ENCODE measurements around the gene DENND10.
"Not testable (repeated sequence)": the region's sequence is repeated elsewhere in the genome, so short reads cannot be mapped to it uniquely, and the experiment has no call there.

DENND10 gene

DNA sequence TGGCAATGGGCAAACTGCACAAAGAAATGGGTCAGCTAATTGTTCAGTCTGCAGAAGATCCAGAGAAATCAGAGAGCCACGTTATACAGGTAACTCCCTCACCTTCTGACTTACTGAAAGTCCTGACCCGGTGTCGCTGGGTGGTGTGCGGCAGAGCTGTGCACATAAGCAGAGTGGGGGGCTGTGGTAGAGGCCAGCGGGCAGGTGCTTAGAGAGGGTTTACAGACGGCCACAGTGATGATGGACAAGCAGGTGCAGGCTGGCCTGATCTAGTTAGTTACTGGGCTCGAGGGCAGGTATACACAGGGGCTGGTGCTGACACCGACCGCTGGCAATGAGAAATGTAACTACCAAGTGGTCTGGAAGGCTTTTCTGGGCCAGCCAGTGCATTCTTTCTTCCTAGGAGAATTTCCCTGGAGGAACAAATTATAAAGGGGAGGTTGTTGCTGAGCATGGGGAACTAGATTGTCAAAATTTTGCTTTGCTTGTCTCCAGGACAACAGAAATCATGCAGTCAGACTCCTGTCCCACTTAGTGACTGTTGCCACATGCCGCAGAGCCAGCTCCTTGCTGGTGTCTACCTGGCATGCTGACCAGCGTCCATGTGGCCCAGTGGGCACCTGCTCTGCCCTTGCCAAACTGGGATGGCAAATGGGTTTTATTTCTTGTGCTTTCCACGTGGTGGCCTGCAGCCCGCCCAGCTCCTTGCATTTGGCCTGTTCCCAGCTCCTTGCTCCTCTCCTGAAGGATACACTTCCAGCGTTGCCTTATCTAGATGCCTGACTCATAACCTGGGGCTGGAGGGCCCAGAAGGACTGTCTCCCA is 28.8 kb downstream of the DENND10 start:
- no peak for DNase-seq (ENCODE audit: low spot score)

GRCh38 chr10:119133949-119134348 is 30.0 kb downstream of the DENND10 start:
- no peak for DNase-seq (ENCODE audit: low spot score)

- DNase-seq (ENCODE audit: low spot score): no peak
Measured at GRCh38 chr10:119135513-119135881, 31.6 kb downstream of the DENND10 start.

- no peak for DNase-seq (ENCODE audit: low spot score)
Measured at GRCh38 chr10:119136084-119136483, 32.2 kb downstream of the DENND10 start.

DNA sequence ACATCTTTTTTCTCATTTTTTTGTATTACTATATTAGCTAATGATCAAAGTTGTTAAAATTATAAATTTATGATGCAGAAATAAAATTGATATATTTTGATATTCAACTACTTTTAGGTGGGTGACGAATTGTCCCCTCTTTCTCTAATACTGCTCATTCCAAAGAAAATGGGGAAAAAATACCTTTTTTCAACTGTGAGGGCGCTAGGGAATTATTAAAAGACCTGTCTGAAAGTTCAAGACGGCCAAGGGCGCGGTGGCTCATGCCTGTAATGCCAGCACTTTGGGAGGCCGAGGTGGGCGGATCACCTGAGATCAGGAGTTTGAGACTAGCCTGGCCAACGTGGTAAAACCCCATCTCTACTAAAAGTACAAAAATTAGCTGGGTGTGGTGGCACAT is 34.0 kb downstream of the DENND10 start:
- DNase-seq (ENCODE audit: low spot score): not testable (repeated sequence)

DNA sequence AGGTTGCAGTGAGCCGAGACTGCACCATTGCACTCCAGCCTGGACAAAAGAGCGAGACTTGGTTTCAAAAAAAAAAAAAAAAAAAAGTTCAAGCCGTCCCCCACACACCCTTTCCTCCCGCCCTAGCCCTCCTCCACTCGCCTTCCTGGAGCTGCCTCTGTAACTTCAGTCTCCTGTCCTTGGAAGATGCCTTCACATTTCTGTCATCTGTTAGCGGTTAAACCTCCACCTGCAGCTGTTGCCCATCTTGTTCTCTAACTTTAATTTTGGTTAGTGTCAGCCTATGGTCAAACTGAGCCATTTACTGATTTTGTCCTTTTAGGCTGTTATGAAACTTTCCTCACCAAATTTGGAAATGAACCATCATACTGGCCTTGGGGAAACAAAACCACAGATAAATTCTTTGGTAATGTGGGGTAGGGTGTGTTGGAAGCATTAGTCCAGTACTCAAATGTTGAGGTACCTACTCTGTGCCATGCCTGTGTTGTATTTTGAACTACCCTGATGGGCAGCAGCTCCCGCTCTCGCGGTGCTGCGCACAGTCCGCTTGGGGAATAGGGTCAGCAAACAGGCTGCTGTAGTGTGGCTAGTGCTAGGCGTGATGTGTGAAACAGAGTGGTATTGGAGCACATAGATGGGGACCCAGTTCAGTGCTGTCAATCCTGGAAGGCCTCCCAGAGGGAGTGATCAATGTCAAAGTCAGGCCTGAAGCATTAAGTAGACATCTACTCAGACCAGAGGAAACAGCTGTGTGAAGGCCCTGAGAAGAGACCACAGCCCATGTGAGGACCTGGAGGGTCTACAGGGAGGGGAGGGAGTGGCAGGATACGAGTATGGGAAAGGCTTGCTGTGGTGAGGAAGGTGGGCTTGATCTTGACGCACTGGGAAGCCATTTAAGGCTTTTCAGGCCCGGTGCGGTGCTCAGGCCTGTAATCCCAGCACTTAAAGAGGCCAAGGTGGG is 34.7 kb downstream of the DENND10 start:
- DNase-seq (ENCODE audit: low spot score): no peak

DNA sequence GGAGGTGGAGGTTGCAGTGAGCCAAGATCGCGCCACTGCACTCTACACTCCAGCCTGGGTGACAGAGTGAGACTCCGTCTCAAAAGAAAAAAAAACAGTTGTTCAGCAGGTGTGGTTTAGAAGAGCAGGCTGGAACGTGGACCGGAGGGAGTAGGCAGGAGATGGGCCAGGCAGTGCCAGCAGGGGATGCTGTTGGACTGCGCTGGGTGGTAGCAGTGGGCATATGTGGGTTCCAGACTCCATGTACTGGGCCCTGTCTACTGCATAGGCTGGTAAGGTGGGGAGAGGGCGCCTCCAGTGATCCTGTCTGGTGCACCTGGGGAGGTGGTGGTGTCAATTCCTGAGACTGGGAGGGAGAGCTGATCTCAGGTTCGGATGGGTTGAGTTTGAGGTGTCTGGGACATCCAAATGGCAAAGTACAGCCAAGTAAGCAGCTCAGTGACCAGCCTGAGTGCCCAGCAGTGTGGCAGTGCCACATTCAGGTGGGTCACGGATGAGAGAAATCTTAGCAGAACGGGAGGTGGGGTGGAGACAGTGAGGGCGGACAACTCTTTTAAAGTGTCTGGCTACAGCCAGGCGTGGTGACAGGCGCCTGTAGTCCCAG is 35.7 kb downstream of the DENND10 start:
- peak; percentile 55 for DNase-seq (ENCODE audit: low spot score)

DNA sequence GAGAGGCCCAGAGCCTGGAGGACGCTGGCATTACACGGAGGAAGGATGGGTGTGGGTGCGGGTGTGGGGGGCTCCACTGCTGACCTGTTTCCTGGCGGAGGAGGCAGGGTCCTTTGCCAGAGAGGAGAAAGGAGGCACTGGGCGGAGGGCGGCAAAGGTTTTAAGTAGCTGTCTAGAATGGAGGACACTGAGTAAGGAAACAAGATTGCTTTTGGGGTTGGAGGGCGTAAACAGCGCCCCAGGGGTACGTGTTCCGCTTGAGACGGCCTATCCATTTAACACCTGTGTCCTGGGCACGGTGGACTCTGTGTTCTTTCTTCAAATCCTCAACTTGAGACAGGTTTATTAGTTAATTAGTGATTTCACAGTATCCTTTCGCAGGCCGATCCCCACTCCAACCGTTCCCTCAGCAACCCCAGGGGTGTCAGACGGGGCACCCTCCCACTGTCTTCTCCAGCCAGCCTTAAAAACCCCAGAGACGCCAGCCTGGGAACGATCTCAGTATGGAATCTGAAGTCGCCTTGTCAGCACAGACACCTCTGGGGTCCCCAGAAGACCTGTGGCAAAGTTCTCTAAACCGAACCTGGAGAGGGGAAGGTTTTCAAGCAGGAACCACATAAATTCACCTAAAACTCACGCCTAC is 36.8 kb downstream of the DENND10 start:
- no peak for DNase-seq (ENCODE audit: low spot score)

GRCh38 chr10:119143657-119144056 is 39.7 kb downstream of the DENND10 start:
- DNase-seq (ENCODE audit: low spot score): no peak

DNA sequence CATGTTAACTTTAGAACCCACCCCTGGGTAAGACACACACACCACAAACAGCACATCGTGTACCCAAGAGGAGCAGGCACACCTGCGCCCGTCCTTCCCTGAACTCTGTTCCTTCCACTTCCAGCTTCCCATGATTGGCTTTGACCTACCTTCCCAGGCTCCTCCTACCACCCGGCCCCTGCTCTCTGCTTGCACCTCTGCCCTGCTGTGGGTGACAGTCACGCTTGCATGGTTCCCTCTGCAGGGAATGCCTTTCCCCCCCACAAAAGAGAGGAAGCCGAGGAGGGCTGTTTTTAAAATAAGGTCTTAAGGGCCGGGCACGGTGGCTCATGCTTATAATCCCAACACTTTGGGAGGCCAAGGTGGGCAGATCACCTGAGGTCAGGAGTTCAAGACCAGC is 45.2 kb downstream of the DENND10 start:
- no peak for DNase-seq (ENCODE audit: low spot score)

- no peak for DNase-seq (ENCODE audit: low spot score)
Measured at GRCh38 chr10:119149729-119150128, 45.8 kb downstream of the DENND10 start.

DNA sequence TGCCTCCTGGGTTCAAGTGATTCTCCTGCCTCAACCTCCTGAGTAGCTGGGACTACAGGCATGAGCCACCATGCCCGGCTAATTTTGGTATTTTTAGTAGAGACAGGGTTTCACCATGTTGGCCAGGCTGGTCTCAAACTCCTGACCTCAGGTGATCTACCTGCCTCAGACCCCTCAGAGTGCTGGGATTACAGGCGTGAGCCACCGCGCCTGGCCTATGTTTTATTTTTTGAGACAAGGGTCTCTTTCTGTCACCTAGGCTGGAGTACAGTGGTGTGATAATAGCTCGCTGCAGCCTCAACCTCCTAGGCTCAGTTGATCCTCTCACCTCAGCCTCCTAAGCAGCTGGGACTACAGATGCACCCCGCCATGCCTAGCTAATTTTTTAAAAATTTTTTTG is 47.7 kb downstream of the DENND10 start:
- not testable (repeated sequence) for DNase-seq (ENCODE audit: low spot score)

GRCh38 chr10:119153041-119153440 is 49.1 kb downstream of the DENND10 start:
- DNase-seq (ENCODE audit: low spot score): no peak

DNA sequence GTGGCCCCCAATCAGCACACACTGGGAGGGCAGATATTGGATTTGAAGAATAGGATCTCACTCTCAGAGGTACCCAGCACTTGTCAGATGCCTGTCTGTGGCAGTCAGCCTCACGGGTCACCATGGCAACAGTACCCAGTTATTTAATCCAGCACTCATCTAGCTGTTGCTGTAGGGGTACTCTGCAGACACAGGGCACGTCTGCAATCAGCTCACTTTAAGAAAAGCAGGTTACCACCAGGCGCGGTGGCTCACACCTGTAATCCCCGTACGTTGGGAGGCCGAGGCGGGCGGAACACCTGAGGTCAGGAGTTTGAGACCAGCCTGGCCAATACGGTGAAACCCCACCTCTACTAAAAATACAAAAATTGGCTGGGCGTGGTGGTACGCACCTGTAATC is 49.7 kb downstream of the DENND10 start:
- DNase-seq (ENCODE audit: low spot score): no peak

- DNase-seq (ENCODE audit: low spot score): no peak
Measured at GRCh38 chr10:119159332-119159731, 55.4 kb downstream of the DENND10 start.

DNA sequence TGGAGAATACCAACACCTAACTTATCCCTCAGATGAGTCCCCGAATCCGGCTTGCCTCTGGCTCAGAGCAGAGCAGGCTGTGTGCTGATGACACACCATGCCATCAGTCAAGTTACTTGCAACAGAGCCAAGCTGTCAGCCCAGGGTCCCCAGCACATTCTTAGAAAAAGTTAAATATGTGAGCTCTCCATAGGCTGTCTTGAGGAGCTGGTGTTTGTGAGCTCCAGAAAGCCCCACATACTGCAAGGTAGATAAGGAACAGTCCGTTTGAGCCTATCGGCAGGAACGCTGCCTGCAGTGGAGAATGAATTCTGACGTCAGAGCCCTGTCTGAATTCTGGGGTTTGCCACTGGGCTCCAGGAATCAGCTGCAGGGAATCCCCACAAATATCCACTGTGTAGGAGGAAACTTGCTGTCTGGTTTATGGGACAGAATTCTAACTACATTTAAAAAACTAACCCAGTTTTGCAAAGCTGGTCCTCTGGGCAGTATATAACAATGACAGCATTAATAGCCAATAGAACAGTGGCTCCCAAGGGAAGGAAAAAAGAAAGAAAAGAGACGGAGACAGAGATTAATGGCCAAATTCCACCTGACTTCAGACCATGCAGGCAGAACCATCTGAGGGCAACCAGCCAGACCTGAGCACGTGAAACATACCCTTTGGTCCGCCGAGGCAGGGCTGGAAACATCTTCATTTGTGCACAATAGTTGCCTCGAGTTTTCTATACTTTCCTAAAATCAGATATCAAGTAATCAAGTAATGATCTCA is 58.0 kb downstream of the DENND10 start:
- DNase-seq (ENCODE audit: low spot score): no peak

- DNase-seq (ENCODE audit: low spot score): no peak
Measured at GRCh38 chr10:119162452-119163092, 58.7 kb downstream of the DENND10 start.

- DNase-seq (ENCODE audit: low spot score): peak; percentile 79
Measured at GRCh38 chr10:119165171-119166117, 61.5 kb downstream of the DENND10 start, which contains the start of gene SFXN4. Gene SFXN4, minus strand, starts transcription at chr10:119165714. Its CDS starts 67 bp downstream, at chr10:119165647.

DNA sequence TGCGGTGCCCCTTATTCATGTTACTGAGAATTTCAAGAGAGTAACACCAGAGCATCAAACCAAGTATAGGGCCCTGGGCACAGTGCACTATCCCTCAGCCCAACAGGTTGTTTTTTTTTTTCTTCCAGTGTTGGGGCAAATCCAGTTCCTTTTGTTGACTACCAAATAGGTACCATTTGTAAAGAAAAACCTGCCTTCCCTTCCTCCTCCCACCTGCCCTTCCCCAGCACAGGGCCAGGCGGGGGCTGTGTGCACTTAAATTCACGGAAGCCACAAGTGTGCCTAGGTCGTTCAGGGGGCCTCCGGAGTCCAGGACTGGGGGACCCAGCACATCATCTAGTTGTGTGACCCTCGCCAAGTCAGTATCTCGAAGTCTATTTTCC is 62.2 kb downstream of the DENND10 start:
- DNase-seq (ENCODE audit: low spot score): no peak

- no peak for DNase-seq (ENCODE audit: low spot score)
Measured at GRCh38 chr10:119166564-119166963, 62.7 kb downstream of the DENND10 start.

All from ecto neural progenitor cell (in vitro differentiated cells).